Cardiac ventricle fibroblast (primary cell): ENCODE data around the gene CTAGE9. TPM values are rescaled to one million over a fixed set of nuclear protein-coding genes. Genes with fewer than 3 reads are reported as not detected.

Experiments used
- total RNA-seq: library from RNA; depleted of rRNA; stranded (reverse); fragments of >200 nt; gene quantifications from 2 replicates; pipeline ENCODE4 v1.2.3, GENCODE V29; 2015

Gene CTAGE9, protein sequence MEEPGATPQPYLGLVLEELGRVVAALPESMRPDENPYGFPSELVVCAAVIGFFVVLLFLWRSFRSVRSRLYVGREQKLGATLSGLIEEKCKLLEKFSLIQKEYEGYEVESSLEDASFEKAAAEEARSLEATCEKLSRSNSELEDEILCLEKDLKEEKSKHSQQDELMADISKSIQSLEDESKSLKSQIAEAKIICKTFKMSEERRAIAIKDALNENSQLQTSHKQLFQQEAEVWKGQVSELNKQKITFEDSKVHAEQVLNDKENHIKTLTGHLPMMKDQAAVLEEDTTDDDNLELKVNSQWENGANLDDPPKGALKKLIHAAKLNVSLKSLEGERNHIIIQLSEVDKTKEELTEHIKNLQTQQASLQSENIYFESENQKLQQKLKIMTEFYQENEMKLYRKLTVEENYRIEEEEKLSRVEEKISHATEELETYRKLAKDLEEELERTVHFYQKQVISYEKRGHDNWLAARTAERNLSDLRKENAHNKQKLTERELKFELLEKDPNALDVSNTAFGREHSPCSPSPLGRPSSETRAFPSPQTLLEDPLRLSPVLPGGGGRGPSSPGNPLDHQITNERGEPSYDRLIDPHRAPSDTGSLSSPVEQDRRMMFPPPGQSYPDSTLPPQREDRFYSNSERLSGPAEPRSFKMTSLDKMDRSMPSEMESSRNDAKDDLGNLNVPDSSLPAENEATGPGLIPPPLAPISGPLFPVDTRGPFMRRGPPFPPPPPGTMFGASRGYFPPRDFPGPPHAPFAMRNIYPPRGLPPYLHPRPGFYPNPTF
- not detected in 2 replicates for total RNA-seq

DNA sequence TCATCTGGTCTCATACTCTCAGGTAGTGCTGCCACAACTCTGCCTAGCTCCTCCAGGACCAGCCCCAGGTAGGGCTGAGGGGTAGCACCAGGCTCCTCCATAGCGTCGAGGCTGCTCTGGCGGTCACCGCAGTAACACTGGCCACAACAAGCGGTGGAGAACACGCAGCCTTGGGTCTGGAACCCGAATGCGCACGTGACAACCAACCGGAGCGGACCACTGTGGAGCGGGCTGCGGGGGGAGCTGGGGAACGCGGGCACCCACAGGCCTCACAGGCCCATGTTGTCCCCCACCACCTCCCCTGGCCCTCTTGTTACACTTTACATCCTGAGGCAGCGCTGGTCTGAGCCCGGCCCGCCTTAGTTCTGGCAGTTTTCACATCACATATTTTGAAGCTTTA lies at the start of gene CTAGE9:
Gene CTAGE9 (minus strand): TSS at position 101 of the 400 bp plus-strand sequence. CDS start 0 bp downstream, at position 101.

Other genes with a start within 250 kb of the CTAGE9 start
- gene ARG1, start 137.8 kb downstream of the CTAGE9 start, total RNA-seq = not detected in 2 replicates
- 17.8 and 19.6 TPM in 2 replicates for gene MED23, start 82.8 kb downstream of the CTAGE9 start, total RNA-seq
- gene ENPP3, start 73.7 kb downstream of the CTAGE9 start, total RNA-seq = not detected in 2 replicates
- gene OR2A4, start 9.6 kb downstream of the CTAGE9 start, total RNA-seq = 2.3 TPM in 1 of 2 replicates, not detected in the other
- 1.2 and 1.7 TPM in 2 replicates for gene ENPP1, start 97.0 kb upstream of the CTAGE9 start, total RNA-seq
- gene CCN2, start 240.4 kb upstream of the CTAGE9 start, total RNA-seq = 131 and 137 TPM in 2 replicates